Upper lobe of left lung (tissue), 4 donors: ENCODE measurements around the gene KRT6C.
"Not testable (repeated sequence)": the region's sequence is repeated elsewhere in the genome, so short reads cannot be mapped to it uniquely, and the experiment has no call there.

Source experiments
- EP300 ChIP-seq, 4 donors: sonication (generic); formaldehyde crosslinking; IDR thresholded peaks; one replicate each; pipeline ENCODE4 v1.5.1; 2017; ENCODE audit warnings: antibody characterized with exemption in 4 of 4, control low read depth in 2 of 4
- POLR2AphosphoS5 ChIP-seq, 2 donors: sonication (generic); formaldehyde crosslinking; IDR thresholded peaks; one replicate each; pipeline ENCODE4 v1.5.1; 2017; ENCODE audit warnings: antibody characterized with exemption in 2 of 2
- TF ChIP-seq, protein P1 (sequence below), 6 experiments: fragments of 450-650 bp in 4 of 6; fragments of 200-600 bp in 2 of 6; sonication (generic) in 2 of 6; IDR thresholded peaks; one replicate each; pipeline ENCODE4 v1.5.1; 2016 to 2019; ENCODE audit warnings: antibody characterized with exemption in 6 of 6

DNA sequence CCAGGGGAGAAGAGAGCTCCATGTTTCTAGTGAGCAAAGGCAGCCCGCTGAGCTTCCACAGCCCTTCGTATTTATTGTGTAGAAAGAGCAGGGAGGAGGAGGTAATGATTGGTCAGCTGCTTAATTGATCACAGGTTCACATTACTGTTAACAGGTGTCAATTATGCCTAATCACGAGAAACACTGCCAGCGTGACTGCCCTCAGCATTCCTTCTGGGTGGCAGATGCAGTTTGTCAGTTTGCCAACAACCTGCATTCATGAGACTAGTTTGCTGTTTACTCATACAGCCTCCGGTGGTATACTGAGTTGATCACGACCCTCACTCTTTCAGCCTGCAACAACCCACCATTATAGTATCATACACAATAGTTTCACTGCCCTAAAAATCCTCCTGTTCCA lies 27.0 kb upstream of the KRT6C start:
- TF ChIP-seq, protein P1, sequence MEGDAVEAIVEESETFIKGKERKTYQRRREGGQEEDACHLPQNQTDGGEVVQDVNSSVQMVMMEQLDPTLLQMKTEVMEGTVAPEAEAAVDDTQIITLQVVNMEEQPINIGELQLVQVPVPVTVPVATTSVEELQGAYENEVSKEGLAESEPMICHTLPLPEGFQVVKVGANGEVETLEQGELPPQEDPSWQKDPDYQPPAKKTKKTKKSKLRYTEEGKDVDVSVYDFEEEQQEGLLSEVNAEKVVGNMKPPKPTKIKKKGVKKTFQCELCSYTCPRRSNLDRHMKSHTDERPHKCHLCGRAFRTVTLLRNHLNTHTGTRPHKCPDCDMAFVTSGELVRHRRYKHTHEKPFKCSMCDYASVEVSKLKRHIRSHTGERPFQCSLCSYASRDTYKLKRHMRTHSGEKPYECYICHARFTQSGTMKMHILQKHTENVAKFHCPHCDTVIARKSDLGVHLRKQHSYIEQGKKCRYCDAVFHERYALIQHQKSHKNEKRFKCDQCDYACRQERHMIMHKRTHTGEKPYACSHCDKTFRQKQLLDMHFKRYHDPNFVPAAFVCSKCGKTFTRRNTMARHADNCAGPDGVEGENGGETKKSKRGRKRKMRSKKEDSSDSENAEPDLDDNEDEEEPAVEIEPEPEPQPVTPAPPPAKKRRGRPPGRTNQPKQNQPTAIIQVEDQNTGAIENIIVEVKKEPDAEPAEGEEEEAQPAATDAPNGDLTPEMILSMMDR (IDR thresholded peaks at IDR 0.05), result not testable (repeated sequence)
- TF ChIP-seq EP300, POLR2AphosphoS5 (IDR thresholded peaks at IDR 0.05): not testable (repeated sequence)
